ENCODE data around the gene CD7.
A peak's percentile ranks its signal among the peaks of the same experiment; 100 is the strongest.

- TF ChIP-seq ARNTL (CRISPR knock-in tag; IDR thresholded peaks at IDR 0.05; ENCODE audit: borderline replicate concordance, low read depth) (no peak), CSDC2 (CRISPR knock-in tag; IDR thresholded peaks at IDR 0.05) (no peak), BACH2 (CRISPR knock-in tag; IDR thresholded peaks at IDR 0.05; ENCODE audit: borderline replicate concordance) (no peak), TCF4 (CRISPR knock-in tag; IDR thresholded peaks at IDR 0.05; ENCODE audit: borderline replicate concordance) (no peak), CREB5 (CRISPR knock-in tag; IDR thresholded peaks at IDR 0.05; ENCODE audit: low read depth) (no peak), ESRRG (CRISPR knock-in tag; IDR thresholded peaks at IDR 0.05) (no peak), GLIS3 (CRISPR knock-in tag; IDR thresholded peaks at IDR 0.05) (0 out of 2 replicates have a peak, but pooled peaks have one; percentile 11), PATZ1 (CRISPR knock-in tag; IDR thresholded peaks at IDR 0.05; ENCODE audit: borderline replicate concordance) (peak; percentile 85), ZFP3 (CRISPR knock-in tag; IDR thresholded peaks at IDR 0.05) (0 out of 2 replicates have a peak, but pooled peaks have one; percentile 45), CSRNP3 (CRISPR knock-in tag; IDR thresholded peaks at IDR 0.05) (no peak), TOX (CRISPR knock-in tag; IDR thresholded peaks at IDR 0.05; ENCODE audit: borderline replicate concordance) (no peak), ZNF565 (CRISPR knock-in tag; conservative IDR thresholded peaks at IDR 0.05; ENCODE audit: low read depth) (0 out of 2 replicates have a peak, but pooled peaks have one; percentile 41), ZNF8 (CRISPR knock-in tag; IDR thresholded peaks at IDR 0.05) (no peak), ZFP30 (CRISPR knock-in tag; IDR thresholded peaks at IDR 0.05) (no peak)
Measured at GRCh38 chr17:82297714-82298537, 19.5 kb downstream of the CD7 start.
